Activated T-cell treated with anti-CD3 and anti-CD28 coated beads for 1 hour (primary cell): ENCODE measurements around the gene TRAPPC11.

Experiments
- DNase-seq: peaks from one replicate; pipeline ENCODE4 v3.0.0-alpha.2; 2020; ENCODE audit warnings: low read depth

TRAPPC11 gene

DNA sequence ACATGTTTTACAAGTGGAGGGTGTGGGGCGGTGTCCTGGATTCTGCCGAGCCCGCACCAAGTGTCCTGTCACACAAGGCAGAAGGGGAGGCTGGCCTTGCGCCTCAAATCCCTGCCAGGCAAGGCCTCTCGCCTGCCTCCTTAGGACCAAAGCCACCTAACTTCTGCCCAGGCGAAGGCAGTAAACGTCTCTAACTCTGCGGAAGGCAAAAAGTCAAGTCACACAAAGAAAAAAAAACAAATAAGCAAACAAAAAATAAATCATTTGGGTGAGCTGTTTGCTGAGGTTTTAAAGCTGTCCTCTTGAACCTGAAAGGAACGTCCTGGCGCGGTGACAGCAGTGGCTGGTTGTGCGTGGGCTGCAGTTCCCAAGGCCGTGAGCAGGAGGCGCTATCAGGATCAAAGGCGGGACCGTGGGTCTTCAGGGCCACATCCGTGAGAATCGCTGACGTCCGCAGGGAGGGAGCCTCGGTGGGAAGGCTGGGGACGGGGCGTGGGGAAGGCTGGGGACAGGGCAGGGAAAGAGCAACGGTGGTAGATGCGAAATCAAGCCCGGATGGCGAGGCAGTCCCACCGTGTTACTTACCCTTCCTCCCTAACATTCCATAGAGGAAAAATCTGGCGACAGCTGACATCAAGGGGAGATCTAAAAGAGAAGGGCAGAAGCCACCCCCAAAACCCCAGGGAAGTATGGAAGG, 99.1 kb downstream of the TRAPPC11 start:
- no peak for DNase-seq

GRCh38 chr4:183758758-183759447, 99.8 kb downstream of the TRAPPC11 start:
- no peak for DNase-seq

DNA sequence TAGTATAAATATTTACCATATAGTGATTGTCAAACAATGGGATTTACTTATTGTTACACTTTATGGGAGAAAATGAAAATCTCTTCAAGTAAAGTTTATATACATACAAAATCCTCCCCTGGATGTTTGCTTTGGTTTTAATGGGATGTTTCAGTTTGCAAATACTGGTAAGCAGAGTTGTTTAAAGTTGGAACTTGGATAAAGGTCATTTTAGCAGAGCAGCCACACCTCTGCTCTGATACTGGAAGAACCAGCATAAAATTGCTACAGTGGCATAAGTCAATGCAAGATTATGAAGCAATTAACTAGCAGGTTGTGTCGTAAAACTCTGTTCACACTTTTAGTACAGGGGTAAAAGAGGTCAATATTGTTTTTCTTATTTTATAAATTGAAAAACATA, 101.2 kb downstream of the TRAPPC11 start:
- no peak for DNase-seq
